Activated T-cell treated with anti-CD3 and anti-CD28 coated beads for 1 hour (primary cell): ENCODE data around the gene ARHGEF26.

Experiments
- DNase-seq: peaks from one replicate; pipeline ENCODE4 v3.0.0-alpha.2; 2020; ENCODE audit warnings: low read depth

The ARHGEF26 gene

GRCh38 chr3:154252759-154253638 lies 131.8 kb downstream of the ARHGEF26 start:
- peak; percentile 54 for DNase-seq

GRCh38 chr3:154254527-154254926 lies 133.3 kb downstream of the ARHGEF26 start:
- DNase-seq, result no peak

GRCh38 chr3:154273381-154273780 lies 152.2 kb downstream of the ARHGEF26 start:
- DNase-seq, result no peak

- DNase-seq, result no peak
These were observed 153.2 kb downstream of the ARHGEF26 start for GRCh38 chr3:154274348-154274747.

- no peak for DNase-seq
These were observed 154.1 kb downstream of the ARHGEF26 start for GRCh38 chr3:154275292-154275691.

GRCh38 chr3:154275965-154276364 lies 154.8 kb downstream of the ARHGEF26 start:
- DNase-seq, result no peak

- DNase-seq, result no peak
These were observed 159.0 kb downstream of the ARHGEF26 start for GRCh38 chr3:154280161-154280560.

- DNase-seq, result no peak
These were observed 164.0 kb downstream of the ARHGEF26 start for GRCh38 chr3:154285221-154285620.

GRCh38 chr3:154290187-154290586 lies 169.0 kb downstream of the ARHGEF26 start:
- no peak for DNase-seq

GRCh38 chr3:154294016-154294415 lies 172.8 kb downstream of the ARHGEF26 start:
- DNase-seq, result no peak

- DNase-seq, result no peak
These were observed 180.4 kb downstream of the ARHGEF26 start for GRCh38 chr3:154301561-154301960.

GRCh38 chr3:154304116-154304786 lies 183.1 kb downstream of the ARHGEF26 start:
- DNase-seq, result no peak

GRCh38 chr3:154304936-154305335 lies 183.7 kb downstream of the ARHGEF26 start:
- DNase-seq, result no peak

GRCh38 chr3:154307363-154307762 lies 186.2 kb downstream of the ARHGEF26 start:
- DNase-seq, result no peak
